Kidney epithelial cell (primary cell): ENCODE data around the gene NRAP. TPM values are rescaled to one million over a fixed set of nuclear protein-coding genes. Genes with fewer than 3 reads are reported as not detected.

Source experiments
- DNase-seq: peaks from one replicate; pipeline ENCODE4 v3.0.0-alpha.2; 2010; ENCODE audit warnings: low read depth
- H3K27me3 ChIP-seq: 2 replicates; pipeline ENCODE4 v1.6.0; 2011; ENCODE audit warnings: low read length; ENCODE audit not compliant: control insufficient read depth, insufficient read depth
- H3K36me3 ChIP-seq: 2 replicates; pipeline ENCODE4 v1.5.1; 2011; ENCODE audit warnings: low read length; ENCODE audit not compliant: control insufficient read depth, insufficient read depth
- H3K4me3 ChIP-seq: 2 replicates; pipeline ENCODE4 v1.5.1; 2011; ENCODE audit warnings: low read depth, mild to moderate bottlenecking, control low read depth, low read length
- CTCF ChIP-seq: IDR thresholded peaks from 2 replicates; pipeline ENCODE4 v1.5.1; 2011; ENCODE audit warnings: mild to moderate bottlenecking, moderate library complexity, low read length, control low read depth, inconsistent platforms; ENCODE audit not compliant: insufficient read depth, poor library complexity, severe bottlenecking
- total RNA-seq: library from RNA; depleted of rRNA; stranded (reverse); fragments of >200 nt; gene quantifications from 2 replicates; pipeline ENCODE4 v1.2.3, GENCODE V29; 2015

Gene NRAP
- total RNA-seq, 1 donor from 2014 or later, result not detected

GRCh38 chr10:113610631-113611601, 52.9 kb downstream of the NRAP start:
- Histone ChIP-seq H3K27me3 (peaks cover 10% of the 10 kb centered on the region), H3K36me3 (no peaks in the 10 kb centered on the region), H3K4me3 (no peak overlapping the region)
- DNase-seq, result no peak
- no peak for TF ChIP-seq CTCF

GRCh38 chr10:113609704-113610108, 54.1 kb downstream of the NRAP start:
- no peak for DNase-seq
- Histone ChIP-seq H3K36me3 (no peaks in the 10 kb centered on the region), H3K4me3 (no peak overlapping the region), H3K27me3 (peaks cover 6% of the 10 kb centered on the region)
- TF ChIP-seq CTCF, result no peak

GRCh38 chr10:113605268-113605978, 58.4 kb downstream of the NRAP start:
- H3K27me3 ChIP-seq, result peaks cover 2% of the 10 kb centered on the region
- no peaks in the 10 kb centered on the region for H3K36me3 ChIP-seq
- no peak for TF ChIP-seq CTCF
- H3K4me3 ChIP-seq, result no peak overlapping the region
- no peak for DNase-seq

DNA sequence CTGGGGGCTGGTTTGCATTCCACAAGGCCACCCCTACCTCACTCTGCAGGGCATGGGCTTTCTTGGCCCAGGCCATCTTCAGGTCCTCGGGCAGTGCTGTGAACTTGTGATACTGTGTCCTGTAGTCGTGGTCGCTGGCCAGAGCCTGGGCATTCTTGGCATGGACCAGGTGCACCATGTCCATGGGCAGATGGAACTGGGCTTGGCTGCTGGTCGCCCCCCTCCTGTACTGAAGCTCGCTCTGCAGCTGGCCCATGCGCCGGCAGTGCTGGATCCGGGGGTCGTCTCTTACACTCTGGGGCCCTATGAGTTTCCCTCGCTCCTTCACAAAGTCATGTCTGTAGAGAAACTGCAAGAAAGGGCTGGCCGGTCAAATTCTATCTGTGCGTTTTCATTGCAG, 59.3 kb downstream of the NRAP start:
- no peak for TF ChIP-seq CTCF
- DNase-seq, result no peak
- Histone ChIP-seq H3K27me3 (peaks cover 2% of the 10 kb centered on the region), H3K36me3 (no peaks in the 10 kb centered on the region), H3K4me3 (no peak overlapping the region)

DNA sequence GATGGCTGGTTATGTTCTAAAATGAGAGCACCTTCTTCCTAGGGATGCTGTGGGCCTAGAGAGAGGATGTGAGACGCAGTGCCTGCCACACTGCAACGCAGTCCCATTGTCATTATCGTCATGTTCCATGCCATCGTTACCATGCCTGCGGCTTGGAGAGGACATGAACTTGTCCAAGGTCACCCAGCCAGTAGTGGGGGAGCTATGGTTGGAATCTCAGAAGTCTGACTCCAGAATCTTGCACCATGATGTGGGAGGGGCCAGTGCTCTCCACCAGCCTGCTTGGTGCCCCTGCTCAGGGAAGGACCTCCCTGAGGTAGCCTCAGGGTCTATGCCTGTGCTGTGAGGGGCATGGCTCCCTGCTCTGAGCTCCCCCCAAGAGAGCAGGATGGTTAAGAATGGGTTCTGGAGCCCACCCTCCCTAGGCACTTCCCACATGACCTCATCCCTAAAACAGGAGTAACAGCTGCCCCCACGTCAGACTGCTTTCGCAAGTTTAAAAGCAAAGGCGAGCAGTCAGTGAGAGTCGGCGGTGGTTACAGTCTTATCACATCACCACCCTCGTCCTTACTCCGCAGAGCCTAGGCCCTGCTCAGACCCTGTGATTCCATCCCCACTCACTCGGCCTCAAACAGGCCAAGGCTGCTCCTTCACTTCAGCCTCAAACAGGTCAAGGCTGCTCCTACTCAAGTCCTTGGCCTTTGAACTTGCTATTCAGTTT, 60.6 kb downstream of the NRAP start:
- Histone ChIP-seq H3K36me3 (no peaks in the 10 kb centered on the region), H3K27me3 (no peaks in the 10 kb centered on the region), H3K4me3 (no peak overlapping the region)
- TF ChIP-seq CTCF, result no peak
- DNase-seq, result no peak
